GM12878 (cell line): ENCODE measurements around the gene AOPEP.

Source experiments
- BACH1 ChIP-seq: fragments of 450-650 bp; IDR thresholded peaks from 2 replicates; pipeline ENCODE4 v1.6.1; 2017; ENCODE audit warnings: mild to moderate bottlenecking, borderline replicate concordance
- CEBPB ChIP-seq, 2 experiments: fragments of 150-350 bp in 1 of 2; IDR thresholded peaks; 2 replicates each; pipeline ENCODE4 v1.6.1; 2012 to 2014; ENCODE audit warnings: low read depth in 2 of 2, low read length in 2 of 2, borderline replicate concordance in 1 of 2, inconsistent platforms in 1 of 2
- EP300 ChIP-seq, 2 experiments: fragments of 150-350 bp in 1 of 2; IDR thresholded peaks; 2 replicates each; pipeline ENCODE4 v1.6.1; 2011 to 2012; ENCODE audit warnings: low read depth in 2 of 2, low read length in 2 of 2, borderline replicate concordance in 1 of 2, improper control_type of control experiment in 1 of 2, inconsistent platforms in 1 of 2; ENCODE audit not compliant: control insufficient read depth in 1 of 2
- ESRRA ChIP-seq: IDR thresholded peaks from 2 replicates; pipeline ENCODE4 v1.6.1; 2012; ENCODE audit warnings: mild to moderate bottlenecking, low read length, improper control_type of control experiment
- EZH2 ChIP-seq: IDR thresholded peaks from 2 replicates; pipeline ENCODE4 v1.6.1; 2012; ENCODE audit warnings: low read depth, mild to moderate bottlenecking, control low read depth, inconsistent platforms, low read length, borderline replicate concordance; ENCODE audit not compliant: control insufficient read depth
- GABPA ChIP-seq: IDR thresholded peaks from 2 replicates; pipeline ENCODE4 v1.6.1; 2014; ENCODE audit warnings: antibody characterized with exemption, low read depth, mild to moderate bottlenecking, inconsistent platforms
- POLR2A ChIP-seq: IDR thresholded peaks from 2 replicates; pipeline ENCODE4 v1.6.1; 2011; ENCODE audit warnings: low read depth, mild to moderate bottlenecking, low read length
- POLR2AphosphoS5 ChIP-seq: IDR thresholded peaks from 2 replicates; pipeline ENCODE4 v1.6.1; 2011; ENCODE audit warnings: mild to moderate bottlenecking, low read length, inconsistent platforms
- TCF12 ChIP-seq: IDR thresholded peaks from 2 replicates; pipeline ENCODE4 v1.6.1; 2011; ENCODE audit warnings: low read depth, mild to moderate bottlenecking, low read length
- ZSCAN29 ChIP-seq: fragments of 450-650 bp; IDR thresholded peaks from 2 replicates; pipeline ENCODE4 v1.6.1; 2017; ENCODE audit warnings: mild to moderate bottlenecking, moderate library complexity
- TF ChIP-seq, protein P1 (sequence below), 3 experiments: IDR thresholded peaks in 2 of 3; conservative IDR thresholded peaks in 1 of 3; 2 replicates each; pipeline ENCODE4 v1.5.1; 2011; ENCODE audit warnings: low read depth in 3 of 3, low read length in 3 of 3, mild to moderate bottlenecking in 3 of 3, control low read depth in 2 of 3, moderate library complexity in 2 of 3, inconsistent platforms in 1 of 3, mixed read lengths in 1 of 3; ENCODE audit not compliant: control insufficient read depth in 2 of 3, insufficient read depth in 1 of 3; ENCODE audit errors: extremely low read depth in 1 of 3
- TF ChIP-seq, protein P2 (sequence below): IDR thresholded peaks from 2 replicates; pipeline ENCODE4 v1.6.1; 2011; ENCODE audit warnings: low read depth, low read length, improper control_type of control experiment, borderline replicate concordance
- TF ChIP-seq, protein P3 (sequence below): IDR thresholded peaks from 2 replicates; pipeline ENCODE4 v1.6.1; 2011; ENCODE audit warnings: mild to moderate bottlenecking, low read depth, low read length, moderate library complexity; ENCODE audit not compliant: insufficient replicate concordance
- TF ChIP-seq, protein P4 (sequence below): IDR thresholded peaks from 2 replicates; pipeline ENCODE4 v1.6.1; 2011; ENCODE audit warnings: low read depth, mild to moderate bottlenecking, low read length, moderate library complexity, borderline replicate concordance; ENCODE audit errors: extremely low read depth

DNA sequence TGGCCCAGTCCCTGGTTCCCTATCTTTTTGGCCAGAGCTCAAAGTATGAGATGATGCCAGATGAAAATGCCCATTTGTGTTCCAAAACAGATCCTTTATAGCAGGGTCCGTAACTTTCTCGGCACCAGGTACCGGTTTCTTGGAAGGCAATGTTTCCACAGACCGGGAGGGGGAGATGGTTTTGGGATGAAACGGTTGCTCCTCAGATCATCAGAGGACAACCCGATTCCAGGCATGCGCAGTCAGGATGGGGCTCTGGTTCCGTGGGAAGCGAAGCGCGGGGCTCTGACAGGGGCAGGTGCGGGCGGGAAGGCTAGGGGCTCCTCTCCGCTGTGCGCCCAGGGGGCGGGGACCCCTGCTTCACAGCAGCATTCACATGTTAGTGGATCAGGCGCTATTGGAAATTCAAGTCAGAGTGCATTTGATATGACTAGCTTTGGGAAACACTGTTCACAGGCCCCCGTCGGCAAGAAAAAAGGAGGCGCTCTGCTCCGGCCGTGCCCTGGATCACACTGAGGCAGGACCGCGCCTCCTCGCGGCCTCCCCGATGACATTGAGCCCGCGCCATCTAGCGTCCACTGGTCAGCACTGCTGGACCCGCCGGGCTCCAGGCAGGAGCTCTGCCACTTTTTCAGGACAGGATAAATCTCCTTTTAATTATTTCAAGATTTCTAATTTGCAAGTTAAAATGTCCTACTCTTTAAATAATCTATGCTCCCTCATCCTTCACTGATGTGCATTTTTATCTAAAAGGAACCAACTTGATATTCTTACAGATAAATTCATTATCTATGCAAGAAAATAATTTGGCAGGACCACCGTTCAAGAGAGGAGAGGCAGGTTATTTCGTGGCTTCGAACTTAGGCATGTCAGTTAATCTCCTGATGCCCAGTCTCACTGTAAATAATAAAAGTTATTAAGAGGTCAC, 401.0 kb downstream of the AOPEP start:
- TF ChIP-seq CEBPB (IDR thresholded peaks at IDR 0.05; ENCODE audit: borderline replicate concordance in 1 of 2, low read depth in 2 of 2, low read length in 2 of 2), result no peak
- TF ChIP-seq, protein P1, sequence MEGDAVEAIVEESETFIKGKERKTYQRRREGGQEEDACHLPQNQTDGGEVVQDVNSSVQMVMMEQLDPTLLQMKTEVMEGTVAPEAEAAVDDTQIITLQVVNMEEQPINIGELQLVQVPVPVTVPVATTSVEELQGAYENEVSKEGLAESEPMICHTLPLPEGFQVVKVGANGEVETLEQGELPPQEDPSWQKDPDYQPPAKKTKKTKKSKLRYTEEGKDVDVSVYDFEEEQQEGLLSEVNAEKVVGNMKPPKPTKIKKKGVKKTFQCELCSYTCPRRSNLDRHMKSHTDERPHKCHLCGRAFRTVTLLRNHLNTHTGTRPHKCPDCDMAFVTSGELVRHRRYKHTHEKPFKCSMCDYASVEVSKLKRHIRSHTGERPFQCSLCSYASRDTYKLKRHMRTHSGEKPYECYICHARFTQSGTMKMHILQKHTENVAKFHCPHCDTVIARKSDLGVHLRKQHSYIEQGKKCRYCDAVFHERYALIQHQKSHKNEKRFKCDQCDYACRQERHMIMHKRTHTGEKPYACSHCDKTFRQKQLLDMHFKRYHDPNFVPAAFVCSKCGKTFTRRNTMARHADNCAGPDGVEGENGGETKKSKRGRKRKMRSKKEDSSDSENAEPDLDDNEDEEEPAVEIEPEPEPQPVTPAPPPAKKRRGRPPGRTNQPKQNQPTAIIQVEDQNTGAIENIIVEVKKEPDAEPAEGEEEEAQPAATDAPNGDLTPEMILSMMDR (IDR thresholded peaks at IDR 0.05 in 2 of 3, conservative IDR thresholded peaks at IDR 0.05 in 1 of 3; ENCODE audit: control insufficient read depth in 2 of 3, extremely low read depth in 1 of 3, insufficient read depth in 1 of 3, low read depth in 3 of 3, low read length in 3 of 3), result peak; percentile 91 to 99 (median 96)
- no peak for TF ChIP-seq ZSCAN29
- TF ChIP-seq POLR2AphosphoS5, result no peak
- no peak for TF ChIP-seq ESRRA
- no peak for TF ChIP-seq BACH1
- no peak for TF ChIP-seq TCF12
- no peak for TF ChIP-seq GABPA
- no peak for TF ChIP-seq EZH2
- no peak for TF ChIP-seq EP300 (IDR thresholded peaks at IDR 0.05; ENCODE audit: borderline replicate concordance in 1 of 2, control insufficient read depth in 1 of 2, low read depth in 2 of 2, low read length in 2 of 2)
- no peak for TF ChIP-seq POLR2A
- TF ChIP-seq, protein P2, sequence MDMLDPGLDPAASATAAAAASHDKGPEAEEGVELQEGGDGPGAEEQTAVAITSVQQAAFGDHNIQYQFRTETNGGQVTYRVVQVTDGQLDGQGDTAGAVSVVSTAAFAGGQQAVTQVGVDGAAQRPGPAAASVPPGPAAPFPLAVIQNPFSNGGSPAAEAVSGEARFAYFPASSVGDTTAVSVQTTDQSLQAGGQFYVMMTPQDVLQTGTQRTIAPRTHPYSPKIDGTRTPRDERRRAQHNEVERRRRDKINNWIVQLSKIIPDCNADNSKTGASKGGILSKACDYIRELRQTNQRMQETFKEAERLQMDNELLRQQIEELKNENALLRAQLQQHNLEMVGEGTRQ, result no peak
- TF ChIP-seq, protein P3, sequence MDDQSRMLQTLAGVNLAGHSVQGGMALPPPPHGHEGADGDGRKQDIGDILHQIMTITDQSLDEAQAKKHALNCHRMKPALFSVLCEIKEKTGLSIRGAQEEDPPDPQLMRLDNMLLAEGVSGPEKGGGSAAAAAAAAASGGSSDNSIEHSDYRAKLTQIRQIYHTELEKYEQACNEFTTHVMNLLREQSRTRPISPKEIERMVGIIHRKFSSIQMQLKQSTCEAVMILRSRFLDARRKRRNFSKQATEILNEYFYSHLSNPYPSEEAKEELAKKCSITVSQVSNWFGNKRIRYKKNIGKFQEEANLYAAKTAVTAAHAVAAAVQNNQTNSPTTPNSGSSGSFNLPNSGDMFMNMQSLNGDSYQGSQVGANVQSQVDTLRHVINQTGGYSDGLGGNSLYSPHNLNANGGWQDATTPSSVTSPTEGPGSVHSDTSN, result no peak
- TF ChIP-seq, protein P4, sequence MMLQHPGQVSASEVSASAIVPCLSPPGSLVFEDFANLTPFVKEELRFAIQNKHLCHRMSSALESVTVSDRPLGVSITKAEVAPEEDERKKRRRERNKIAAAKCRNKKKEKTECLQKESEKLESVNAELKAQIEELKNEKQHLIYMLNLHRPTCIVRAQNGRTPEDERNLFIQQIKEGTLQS, result no peak
